HFFc6 (cell line): ENCODE results near the gene ZBTB12. TPM values are rescaled to one million over a fixed set of nuclear protein-coding genes. Genes with fewer than 3 reads are reported as not detected.

ENCODE experiments used
- DNase-seq: peaks from one replicate; pipeline ENCODE4 v3.0.0-alpha.2; 2018
- H3K27ac Mint-ChIP-seq: 2 replicates; pipeline ENCODE4 v1.8.0; 2020; ENCODE audit warnings: mild to moderate bottlenecking, mixed read lengths
- H3K27me3 Mint-ChIP-seq: 2 replicates; pipeline ENCODE4 v1.8.0; 2021; ENCODE audit warnings: mild to moderate bottlenecking, moderate library complexity, mixed read lengths; ENCODE audit not compliant: insufficient read depth
- H3K36me3 Mint-ChIP-seq: 2 replicates; pipeline ENCODE4 v1.8.0; 2021; ENCODE audit warnings: low read depth, mixed read lengths
- H3K4me1 Mint-ChIP-seq: 2 replicates; pipeline ENCODE4 v1.8.0; 2020; ENCODE audit warnings: low read depth, mixed read lengths
- H3K4me3 Mint-ChIP-seq: 2 replicates; pipeline ENCODE4 v1.8.0; 2020; ENCODE audit warnings: mild to moderate bottlenecking, moderate library complexity, mixed read lengths
- H3K9me3 Mint-ChIP-seq: 2 replicates; pipeline ENCODE4 v1.8.0; 2020; ENCODE audit warnings: mild to moderate bottlenecking, mixed read lengths
- CTCF ChIP-seq: fragments of 200-600 bp; sonication (generic); IDR thresholded peaks from 2 replicates; pipeline ENCODE4 v1.5.0; 2021; ENCODE audit warnings: antibody characterized with exemption, mild to moderate bottlenecking
- total RNA-seq, 6 experiments: library from RNA; stranded (reverse); fragmentation: NEBNext Ultra II Directional; extraction: Animal tissue kit (Norgen Biotek cat#: 25700); gene quantifications; 2 replicates in 1 of 6; 3 replicates in 5 of 6; pipeline ENCODE4 v1.2.3, GENCODE V29; 2021

The ZBTB12 gene
- total RNA-seq, 6 experiments from 2014 or later: 7.3 to 9.0 (median 8.3) TPM

- H3K4me1 Mint-ChIP-seq: peaks cover 8% of the 10 kb centered on the region
- peaks cover 30% of the 10 kb centered on the region for H3K36me3 Mint-ChIP-seq
- no peaks in the 10 kb centered on the region for H3K9me3 Mint-ChIP-seq
- no peak for DNase-seq
- H3K27me3 Mint-ChIP-seq: no peaks in the 10 kb centered on the region; the same call in 1 of the 2 replicates
- H3K27ac Mint-ChIP-seq: no peak overlapping the region
- TF ChIP-seq CTCF: no peak
- H3K4me3 Mint-ChIP-seq: no peak overlapping the region
Observed at GRCh38 chr6:31883676-31884075, 18.2 kb downstream of the ZBTB12 start.

GRCh38 chr6:31882344-31882743, 19.5 kb downstream of the ZBTB12 start:
- DNase-seq: no peak
- no peak overlapping the region for H3K27ac Mint-ChIP-seq
- H3K4me1 Mint-ChIP-seq: peaks cover 8% of the 10 kb centered on the region
- no peak overlapping the region for H3K4me3 Mint-ChIP-seq
- peaks cover 30% of the 10 kb centered on the region for H3K36me3 Mint-ChIP-seq
- H3K9me3 Mint-ChIP-seq: no peaks in the 10 kb centered on the region
- TF ChIP-seq CTCF: no peak
- no peaks in the 10 kb centered on the region; the same call in 1 of the 2 replicates for H3K27me3 Mint-ChIP-seq

- H3K27ac Mint-ChIP-seq: no peak overlapping the region
- H3K9me3 Mint-ChIP-seq: no peaks in the 10 kb centered on the region
- TF ChIP-seq CTCF: no peak
- no peak for DNase-seq
- H3K4me1 Mint-ChIP-seq: peaks cover 8% of the 10 kb centered on the region
- no peak overlapping the region for H3K4me3 Mint-ChIP-seq
- no peaks in the 10 kb centered on the region; the same call in 1 of the 2 replicates for H3K27me3 Mint-ChIP-seq
- H3K36me3 Mint-ChIP-seq: peaks cover 29% of the 10 kb centered on the region
Observed at GRCh38 chr6:31881136-31881859, 20.6 kb downstream of the ZBTB12 start.

- Mint-ChIP-seq H3K4me1 (peaks cover 12% of the 10 kb centered on the region), H3K36me3 (peaks cover 25% of the 10 kb centered on the region), H3K27me3 (no peaks in the 10 kb centered on the region; the same call in none of the 2 replicates), H3K4me3 (no peak overlapping the region), H3K9me3 (no peaks in the 10 kb centered on the region), H3K27ac (no peak overlapping the region)
- no peak for DNase-seq
- no peak for TF ChIP-seq CTCF
Observed at GRCh38 chr6:31880616-31881015, 21.3 kb downstream of the ZBTB12 start.

- H3K27me3 Mint-ChIP-seq: no peaks in the 10 kb centered on the region; the same call in none of the 2 replicates
- no peak for DNase-seq
- no peak for TF ChIP-seq CTCF
- H3K4me1 Mint-ChIP-seq: peaks cover 16% of the 10 kb centered on the region
- no peaks in the 10 kb centered on the region for H3K9me3 Mint-ChIP-seq
- H3K27ac Mint-ChIP-seq: no peak overlapping the region
- H3K36me3 Mint-ChIP-seq: peaks cover 25% of the 10 kb centered on the region
- H3K4me3 Mint-ChIP-seq: no peak overlapping the region
Observed at GRCh38 chr6:31879901-31880300, 22.0 kb downstream of the ZBTB12 start.
